Fibroblast of villous mesenchyme (primary cell): ENCODE results near the gene PKD1L1. TPM values are rescaled to one million over a fixed set of nuclear protein-coding genes. Genes with fewer than 3 reads are reported as not detected.
"Not testable (repeated sequence)": the region's sequence is repeated elsewhere in the genome, so short reads cannot be mapped to it uniquely, and the experiment has no call there.

Experiments used
- DNase-seq: peaks from one replicate; pipeline ENCODE4 v3.0.0-alpha.2; 2010; ENCODE audit warnings: low read depth
- H3K4me3 ChIP-seq: 2 replicates; pipeline ENCODE4 v1.5.1; 2011; ENCODE audit warnings: low read depth, mild to moderate bottlenecking, low read length
- CTCF ChIP-seq: IDR thresholded peaks from 2 replicates; pipeline ENCODE4 v1.5.1; 2012; ENCODE audit warnings: low read depth, mild to moderate bottlenecking, low read length; ENCODE audit not compliant: insufficient read depth
- total RNA-seq: library from RNA; depleted of rRNA; stranded (reverse); fragments of >200 nt; gene quantifications from 2 replicates; pipeline ENCODE4 v1.2.3, GENCODE V29; 2012

The PKD1L1 gene
- 0.32 and 0.43 TPM in 2 replicates for total RNA-seq

DNA sequence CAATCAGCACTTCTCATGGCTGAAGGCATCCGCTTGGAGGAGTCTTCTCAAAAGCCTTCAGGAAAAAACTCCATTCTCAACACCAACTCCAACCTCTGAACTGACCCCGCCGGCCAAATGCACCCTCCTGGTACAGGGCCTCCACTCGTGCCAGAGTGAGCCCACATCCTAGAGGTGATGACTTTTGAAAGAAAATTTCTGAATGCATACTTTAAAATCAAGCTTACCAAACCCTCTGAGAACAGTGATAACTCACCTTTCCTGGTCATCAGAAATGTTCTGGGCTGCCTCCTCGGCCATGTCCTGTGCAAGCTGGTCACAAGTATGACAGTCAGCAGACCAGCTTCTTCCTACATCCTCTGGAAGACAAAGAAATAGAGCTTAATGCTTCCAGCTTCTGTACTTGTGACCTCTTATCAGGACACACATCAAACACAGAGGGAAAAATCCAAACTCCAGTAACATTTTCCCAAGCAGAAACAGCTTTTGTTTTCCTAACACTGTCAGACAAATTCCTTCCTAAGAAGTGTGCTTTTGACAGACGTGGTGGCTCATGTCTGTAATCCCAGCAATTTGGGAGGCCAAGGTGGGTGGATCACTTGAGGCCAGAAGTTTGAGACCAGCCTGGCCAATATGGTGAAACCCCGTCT, at the start of gene PKD1L1:
Gene PKD1L1, minus strand, starts transcription at position 326 of the 650 bp plus-strand sequence. Its CDS starts 26 bp downstream, at position 300.
- no peak for DNase-seq
- H3K4me3 ChIP-seq, result no peak within 1 kb of the TSS
- TF ChIP-seq CTCF, result no peak

DNA sequence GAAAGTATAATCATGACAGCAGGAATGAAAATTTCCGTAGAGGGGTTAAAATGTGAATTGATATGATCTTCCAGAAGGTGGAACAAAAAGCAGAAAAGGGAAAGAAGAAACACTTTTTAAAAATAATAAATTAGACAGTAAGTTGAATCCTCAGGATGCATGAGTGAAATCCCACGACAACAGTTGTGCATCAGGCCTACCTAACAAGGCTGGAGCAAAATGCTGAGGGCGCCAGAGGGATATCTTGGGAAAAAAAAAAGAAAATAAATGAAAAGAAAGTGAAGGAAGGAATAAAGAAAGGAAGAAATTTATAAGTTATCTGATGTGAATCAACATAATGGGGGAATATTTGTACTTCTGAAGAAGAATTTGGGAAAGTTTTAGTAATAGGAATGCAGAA, 44.2 kb upstream of the PKD1L1 start:
- TF ChIP-seq CTCF, result no peak
- no peak for DNase-seq
- H3K4me3 ChIP-seq, result no peak overlapping the region

DNA sequence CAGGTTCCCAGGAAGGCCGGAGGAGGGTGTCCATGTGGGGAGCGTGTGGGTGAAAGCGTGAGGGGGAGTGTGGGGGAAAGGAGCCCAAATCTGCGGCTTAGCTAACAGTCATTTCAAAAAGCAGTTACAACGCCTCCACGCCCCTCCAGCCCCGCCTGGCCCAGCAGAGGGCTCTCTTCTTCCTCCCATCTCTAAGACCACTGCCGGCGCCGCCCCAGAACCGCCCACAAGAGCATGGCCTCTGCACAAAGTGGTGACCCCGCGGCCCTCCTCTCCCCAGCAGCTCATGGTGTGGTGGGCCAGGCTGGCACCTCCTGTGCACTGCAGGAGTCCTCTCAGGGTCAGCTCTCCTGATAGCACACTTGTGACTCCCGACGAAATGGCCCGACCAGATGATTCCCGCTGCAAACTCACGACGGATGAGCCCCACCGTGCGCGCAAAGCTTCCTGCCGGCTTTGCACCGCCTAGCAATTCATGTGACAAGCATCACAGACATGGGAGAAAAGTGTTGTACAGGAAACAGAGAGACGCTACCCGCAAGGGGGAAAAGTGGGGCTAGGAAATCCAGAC, 43.6 kb upstream of the PKD1L1 start:
- H3K4me3 ChIP-seq, result peak overlapping the region; percentile 57
- TF ChIP-seq CTCF, result peak; percentile 74
- peak; percentile 86 for DNase-seq

DNA sequence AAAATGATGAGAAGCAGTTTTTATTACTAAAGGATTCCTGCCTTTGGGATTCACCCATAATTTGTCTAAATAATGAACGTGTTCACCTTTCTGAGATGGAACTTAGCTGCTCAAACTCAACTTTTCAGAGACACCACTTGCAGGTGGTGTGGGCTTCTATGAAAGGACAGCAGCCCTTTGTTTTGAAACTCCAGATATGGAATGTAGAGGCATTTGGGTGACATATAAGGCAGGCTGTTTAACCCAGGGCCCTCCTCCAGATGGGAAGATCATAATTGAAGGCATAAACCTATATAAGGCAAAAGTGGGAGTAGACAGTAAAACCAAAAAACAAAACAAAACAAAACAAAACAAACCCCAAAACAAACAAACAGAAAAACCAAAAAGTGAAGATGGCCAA, 43.0 kb upstream of the PKD1L1 start:
- no peak for DNase-seq
- H3K4me3 ChIP-seq, result peak overlapping the region; percentile 57
- TF ChIP-seq CTCF, result no peak

DNA sequence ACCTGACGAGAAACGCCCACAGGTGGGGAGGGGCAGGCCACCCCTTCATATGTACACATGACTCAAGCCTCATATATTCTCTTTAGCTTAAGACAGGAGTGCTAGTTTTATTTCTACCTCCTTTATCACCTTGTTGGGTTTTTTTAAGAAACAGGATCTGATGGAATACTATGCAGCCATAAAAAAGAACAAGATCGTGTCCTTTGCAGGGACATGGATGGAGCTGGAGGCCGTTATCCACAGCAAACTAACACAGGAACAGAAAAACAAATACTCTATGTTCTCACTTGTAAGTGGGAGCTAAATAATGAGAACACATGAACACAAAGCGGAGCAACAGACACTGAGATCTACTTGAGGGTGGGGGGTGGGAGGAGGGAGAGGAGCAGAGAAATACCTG, 42.3 kb upstream of the PKD1L1 start:
- no peak overlapping the region for H3K4me3 ChIP-seq
- DNase-seq, result no peak
- no peak for TF ChIP-seq CTCF

DNA sequence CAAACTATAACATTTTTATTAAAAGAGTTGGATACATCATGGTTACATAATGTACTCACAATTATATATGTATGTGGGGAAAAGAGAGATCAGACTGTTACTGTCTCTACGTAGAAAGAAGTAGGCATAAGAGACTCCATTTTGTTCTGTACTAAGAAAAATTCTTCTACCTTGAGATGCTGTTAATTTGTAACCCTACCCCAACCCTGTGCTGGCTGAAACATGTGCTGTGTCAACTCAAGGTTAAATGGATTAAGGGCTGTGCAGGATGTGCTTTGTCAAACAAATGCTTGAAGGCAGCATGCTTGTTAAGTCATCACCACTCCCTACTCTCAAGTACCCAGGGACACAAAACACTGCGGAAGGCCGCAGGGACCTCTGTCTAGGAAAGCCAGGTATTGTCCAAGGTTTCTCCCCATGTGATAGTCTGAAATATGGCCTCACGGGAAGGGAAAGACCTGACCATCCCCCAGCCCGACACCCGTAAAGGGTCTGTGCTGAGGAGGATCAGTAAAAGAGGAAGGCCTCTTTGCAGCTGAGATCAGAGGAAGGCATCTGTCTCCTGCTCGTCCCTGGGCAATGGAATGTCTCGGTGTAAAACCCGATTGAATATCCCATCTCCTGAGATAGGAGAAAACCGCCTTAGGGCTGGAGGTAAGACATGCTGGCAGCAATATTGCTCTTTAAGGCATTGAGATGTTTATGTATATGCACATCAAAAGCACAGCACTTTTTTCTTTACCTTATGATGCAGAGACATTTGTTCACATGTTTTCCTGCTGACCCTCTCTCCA, 41.5 kb upstream of the PKD1L1 start:
- H3K4me3 ChIP-seq, result not testable (repeated sequence)

DNA sequence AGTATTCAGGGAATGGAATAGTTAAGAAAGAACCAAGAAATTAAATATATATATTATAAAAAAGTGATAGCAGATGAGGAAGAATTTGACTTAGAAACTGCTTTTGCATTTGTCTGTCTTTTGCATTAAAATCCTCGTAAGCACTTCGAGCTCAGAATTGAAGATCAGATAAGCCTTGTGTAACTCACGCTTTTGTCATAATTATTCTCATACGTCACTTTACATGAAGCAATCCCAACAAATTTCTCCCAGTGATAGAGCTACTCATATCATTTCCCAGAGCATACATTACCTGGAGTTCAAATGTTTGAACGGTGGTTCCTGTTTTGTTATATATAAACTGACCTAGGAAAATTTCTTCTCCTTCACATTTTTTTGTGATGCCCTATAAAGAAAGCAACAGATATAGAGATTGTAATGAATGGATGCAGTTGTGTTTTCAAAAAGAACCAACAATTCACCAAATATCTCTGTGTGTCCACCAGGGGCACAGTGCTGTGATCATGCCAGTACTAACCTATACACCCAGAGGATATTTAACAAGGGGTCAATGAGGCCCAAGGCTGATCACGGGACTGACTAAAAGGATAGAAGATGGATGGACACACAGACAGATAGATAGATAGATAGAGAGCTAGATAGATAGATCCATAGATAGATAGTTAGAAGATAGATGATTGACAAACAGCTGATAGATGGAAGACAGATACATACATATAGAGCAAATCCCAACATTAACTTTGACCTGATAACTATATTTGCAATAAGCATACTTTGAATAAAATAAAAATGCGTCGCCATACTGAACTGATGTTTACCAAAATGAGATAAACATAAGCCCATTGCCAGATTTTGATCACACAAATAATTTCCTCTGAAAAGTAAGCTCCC, 40.5 kb upstream of the PKD1L1 start:
- no peak overlapping the region for H3K4me3 ChIP-seq
- TF ChIP-seq CTCF, result peak; percentile 56
- no peak for DNase-seq

More for the DNA sequence above, 41.5 kb upstream of the PKD1L1 start:
- DNase-seq, result not testable (repeated sequence)
